ENCODE results near the gene SPINK5. TPM values are rescaled to one million over a fixed set of nuclear protein-coding genes. Genes with fewer than 3 reads are reported as not detected.

The SPINK5 gene
- polyA plus RNA-seq, 10 donors = 0.07 to 4.0 (median 0.24) TPM; not detected in 2

- no peak for DNase-seq
Observed at GRCh38 chr5:148172377-148172776, 108.6 kb downstream of the SPINK5 start.

- DNase-seq = no peak
Observed at GRCh38 chr5:148176480-148176879, 112.7 kb downstream of the SPINK5 start.

GRCh38 chr5:148177207-148177606 is 113.4 kb downstream of the SPINK5 start:
- DNase-seq = no peak

- DNase-seq = peak; percentile 24 to 58 (median 31)
Observed at GRCh38 chr5:148179234-148179824, 115.5 kb downstream of the SPINK5 start.

- peak; percentile 1 to 16 (median 8) for DNase-seq
Observed at GRCh38 chr5:148186248-148187003, 122.6 kb downstream of the SPINK5 start.

Other genes with a start within 250 kb of the SPINK5 start
- 1 to 10 TPM in 2 of 10 donors, not detected in 8; 1.9 TPM for gene SPINK1, start 232.3 kb upstream of the SPINK5 start, polyA plus RNA-seq (ENCODE audit: insufficient read length in 10 of 10)
- not detected for gene SCGB3A2, start 185.3 kb upstream of the SPINK5 start, polyA plus RNA-seq (ENCODE audit: insufficient read length in 10 of 10)
- not detected for gene C5orf46, start 157.4 kb upstream of the SPINK5 start, polyA plus RNA-seq (ENCODE audit: insufficient read length in 10 of 10)
- gene SPINK14, start 104.6 kb downstream of the SPINK5 start, polyA plus RNA-seq (ENCODE audit: insufficient read length in 10 of 10) = not detected
- not detected for gene SPINK6, start 139.1 kb downstream of the SPINK5 start, polyA plus RNA-seq (ENCODE audit: insufficient read length in 10 of 10)
- not detected for gene MARCOL, start 174.5 kb downstream of the SPINK5 start, polyA plus RNA-seq (ENCODE audit: insufficient read length in 10 of 10)
- under 1 TPM in 5 of 10 donors, not detected in 5; 0.23 to 0.69 (median 0.47) TPM for gene SPINK13, start 204.8 kb downstream of the SPINK5 start, polyA plus RNA-seq (ENCODE audit: insufficient read length in 10 of 10)
- gene SPINK7, start 248.4 kb downstream of the SPINK5 start, polyA plus RNA-seq (ENCODE audit: insufficient read length in 10 of 10) = under 1 TPM in 1 of 10 donors, not detected in 9; 0.38 TPM